Bronchial epithelial cell (primary cell): Measurements from ENCODE around the gene CADPS2. TPM values are rescaled to one million over a fixed set of nuclear protein-coding genes. Genes with fewer than 3 reads are reported as not detected.

Experiments used
- DNase-seq: peaks from one replicate; pipeline ENCODE4 v3.0.0-alpha.2; 2010; ENCODE audit warnings: low read depth
- FAIRE-seq: peaks from 2 replicates; lab custom pipeline; 2011; peaks lifted over from hg19 to GRCh38; lab: Jason Lieb, UNC
- H3K27me3 ChIP-seq: 2 replicates; pipeline ENCODE4 v1.5.1; 2011; ENCODE audit warnings: low read length; ENCODE audit not compliant: control insufficient read depth, insufficient read depth
- H3K36me3 ChIP-seq: 2 replicates; pipeline ENCODE4 v1.5.1; 2011; ENCODE audit warnings: low read length; ENCODE audit not compliant: control insufficient read depth, insufficient read depth
- H3K4me3 ChIP-seq: 2 replicates; pipeline ENCODE4 v1.5.1; 2011; ENCODE audit warnings: mild to moderate bottlenecking, low read depth, low read length, control low read depth
- CTCF ChIP-seq: IDR thresholded peaks from 2 replicates; pipeline ENCODE4 v1.5.1; 2011; ENCODE audit warnings: mild to moderate bottlenecking, moderate library complexity, low read length, control low read depth, inconsistent platforms; ENCODE audit not compliant: insufficient read depth, severe bottlenecking
- total RNA-seq: library from RNA; depleted of rRNA; stranded (reverse); fragments of >200 nt; gene quantifications from 2 replicates; pipeline ENCODE4 v1.2.1, GENCODE V29; 2014

CADPS2 gene
- total RNA-seq, 1 donor from 2014 or later = 4.2 TPM

DNA sequence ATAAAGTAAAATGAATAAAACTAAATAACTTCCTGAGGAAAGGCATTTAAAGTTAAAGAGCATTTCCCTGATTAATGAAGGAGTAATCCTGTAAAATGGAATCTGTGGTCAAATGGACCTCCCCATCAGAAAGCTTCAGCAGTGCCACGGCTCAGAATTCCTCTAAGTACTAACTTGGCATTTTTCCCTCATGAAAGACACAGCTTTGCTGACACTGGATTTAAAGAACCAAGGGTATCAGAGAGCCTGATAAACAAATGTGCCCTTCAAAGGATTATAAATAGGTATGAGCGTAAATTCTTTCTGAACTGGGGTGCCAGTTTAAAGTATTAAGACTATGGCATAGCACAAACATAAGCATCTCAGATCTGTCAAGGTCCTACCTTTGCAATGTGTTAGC lies 159.4 kb downstream of the CADPS2 start:
- Histone ChIP-seq H3K4me3 (no peak overlapping the region), H3K27me3 (no peaks in the 10 kb centered on the region), H3K36me3 (no peaks in the 10 kb centered on the region)
- DNase-seq = no peak
- no peak for TF ChIP-seq CTCF
- FAIRE-seq = no peak

DNA sequence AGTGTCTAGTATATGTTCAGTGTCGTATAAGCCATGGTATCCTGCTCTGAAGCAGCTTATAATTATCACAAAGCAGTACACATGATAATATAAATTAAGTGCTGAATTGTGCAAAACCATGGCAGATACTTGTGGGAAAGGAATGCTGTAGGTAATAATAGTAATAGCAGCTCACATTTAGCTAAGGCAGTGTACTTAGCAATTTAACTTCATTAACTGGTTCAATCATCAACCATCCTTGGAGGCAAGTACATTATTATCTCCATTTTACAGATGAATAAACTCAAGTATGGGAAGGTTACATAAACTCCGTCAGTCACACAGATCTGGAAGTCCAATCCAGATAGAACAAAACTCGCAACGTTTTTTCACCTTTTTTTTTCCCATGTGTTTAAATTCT lies 161.9 kb downstream of the CADPS2 start:
- FAIRE-seq = no peak
- TF ChIP-seq CTCF = no peak

DNA sequence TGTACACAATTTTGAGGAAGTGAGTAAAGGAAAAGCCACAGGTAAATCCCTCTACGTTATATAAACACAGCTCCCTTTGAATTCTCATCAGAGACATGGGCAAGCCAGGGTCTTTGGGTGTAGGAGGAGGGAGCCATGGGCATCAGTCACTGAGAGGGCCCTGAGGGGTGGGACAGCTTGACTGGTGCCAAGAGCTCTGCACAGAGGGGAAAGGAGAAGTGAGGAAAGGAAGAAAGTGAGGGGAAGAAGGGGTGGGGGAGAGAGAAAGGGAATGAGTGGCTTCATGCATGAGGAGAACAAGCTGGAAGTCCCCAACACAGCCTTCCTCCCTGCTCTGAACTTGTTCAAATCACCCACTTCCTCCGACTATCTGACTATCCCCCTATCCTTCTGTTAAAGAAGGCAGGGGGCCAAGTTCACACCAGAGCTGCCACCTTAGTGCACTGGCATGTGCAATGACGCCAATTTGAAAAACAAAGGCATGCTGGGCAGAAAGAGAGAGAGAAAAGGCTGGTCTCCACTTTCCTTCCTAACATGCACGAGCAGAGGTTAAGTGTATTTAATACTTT lies 167.2 kb downstream of the CADPS2 start:
- Histone ChIP-seq H3K27me3 (no peaks in the 10 kb centered on the region), H3K36me3 (no peaks in the 10 kb centered on the region), H3K4me3 (no peak overlapping the region)
- DNase-seq (no peak), FAIRE-seq (no peak)
- TF ChIP-seq CTCF = no peak

More for the DNA sequence above, 161.9 kb downstream of the CADPS2 start:
- no peak for DNase-seq
- no peaks in the 10 kb centered on the region for H3K36me3 ChIP-seq
- no peaks in the 10 kb centered on the region for H3K27me3 ChIP-seq
- no peak overlapping the region for H3K4me3 ChIP-seq

DNA sequence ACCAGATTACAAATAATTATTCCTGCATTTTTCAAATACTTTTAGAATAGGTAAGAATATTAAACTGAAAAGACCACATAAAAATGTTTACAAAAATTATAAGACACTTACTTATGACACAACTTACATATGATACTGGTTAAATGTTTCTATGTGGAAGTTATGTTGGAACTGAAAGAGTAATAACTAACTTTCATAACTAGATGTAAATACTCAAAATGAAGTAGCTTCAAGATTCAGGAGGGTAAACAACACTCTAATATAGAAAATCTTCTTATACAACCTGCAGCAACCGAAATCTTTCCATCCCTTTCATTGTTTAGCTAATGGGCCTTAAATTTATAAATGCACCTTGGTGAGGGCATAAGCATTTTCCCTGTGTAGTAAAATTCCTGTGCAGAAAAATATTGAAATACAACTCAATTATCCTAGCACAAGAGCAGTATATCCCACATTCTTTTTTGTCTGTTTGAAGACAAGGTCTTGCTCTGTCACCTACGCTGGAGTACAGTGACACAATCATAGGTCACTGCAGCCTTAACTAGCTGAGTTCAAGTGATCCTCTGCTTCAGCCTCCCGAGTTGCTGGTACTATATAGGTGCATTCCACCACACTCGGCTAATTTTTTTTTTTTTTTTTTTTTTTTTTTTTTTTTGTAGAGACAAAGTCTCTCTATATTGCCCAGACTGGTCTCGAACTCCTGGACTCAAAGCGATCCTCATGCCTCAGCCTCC lies 168.7 kb downstream of the CADPS2 start:
- TF ChIP-seq CTCF = no peak
- no peak overlapping the region for H3K4me3 ChIP-seq
- no peaks in the 10 kb centered on the region for H3K27me3 ChIP-seq
- FAIRE-seq = no peak
- no peaks in the 10 kb centered on the region for H3K36me3 ChIP-seq
- no peak for DNase-seq

- no peak overlapping the region for H3K4me3 ChIP-seq
- DNase-seq (no peak), FAIRE-seq (no peak)
- no peaks in the 10 kb centered on the region for H3K36me3 ChIP-seq
- no peak for TF ChIP-seq CTCF
- no peaks in the 10 kb centered on the region for H3K27me3 ChIP-seq
These were observed 171.1 kb downstream of the CADPS2 start for GRCh38 chr7:122715183-122715582.
